ENCODE results near the gene EDEM3.

EDEM3 gene

DNA sequence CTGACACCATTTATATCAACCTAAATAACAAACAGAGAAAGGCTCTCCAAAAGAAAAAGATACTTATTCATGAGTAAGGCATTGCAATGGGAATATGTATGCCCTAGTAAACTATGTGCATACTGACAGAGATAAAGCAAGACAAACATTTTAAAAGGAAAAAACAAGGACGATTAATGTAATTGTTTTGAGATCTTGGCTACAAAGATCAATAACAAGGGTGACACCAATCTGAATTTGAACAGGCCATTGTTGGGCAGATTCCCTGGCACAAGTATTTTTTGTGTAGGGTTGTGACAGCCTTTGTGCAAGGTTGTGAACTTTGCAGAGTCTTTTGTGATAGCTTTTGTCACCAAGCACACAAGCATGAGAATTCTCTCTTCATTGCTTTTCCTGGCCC, 85.3 kb downstream of the EDEM3 start:
- no peak for DNase-seq (ENCODE audit: low read depth in 2 of 2)

DNA sequence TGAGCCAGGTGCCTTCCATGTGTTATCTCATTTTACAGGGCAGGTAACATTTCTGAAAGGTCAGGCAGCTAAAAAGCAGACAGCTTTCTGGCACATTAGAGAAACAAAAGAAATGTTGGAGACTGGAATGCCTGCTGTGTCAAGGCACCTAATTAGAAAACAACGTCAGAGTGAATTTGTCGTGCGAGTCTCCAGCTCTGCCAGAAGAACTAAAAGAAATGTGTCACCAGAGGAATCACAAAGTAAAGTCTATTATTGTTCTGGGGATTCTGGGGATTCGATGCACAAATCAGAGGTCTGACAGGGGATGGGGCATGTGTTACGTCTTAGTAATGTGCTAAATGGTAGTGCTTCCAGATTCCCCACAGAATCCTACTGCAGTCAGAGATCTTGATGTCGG, 89.3 kb downstream of the EDEM3 start:
- DNase-seq (ENCODE audit: low read depth in 2 of 2): no peak

DNA sequence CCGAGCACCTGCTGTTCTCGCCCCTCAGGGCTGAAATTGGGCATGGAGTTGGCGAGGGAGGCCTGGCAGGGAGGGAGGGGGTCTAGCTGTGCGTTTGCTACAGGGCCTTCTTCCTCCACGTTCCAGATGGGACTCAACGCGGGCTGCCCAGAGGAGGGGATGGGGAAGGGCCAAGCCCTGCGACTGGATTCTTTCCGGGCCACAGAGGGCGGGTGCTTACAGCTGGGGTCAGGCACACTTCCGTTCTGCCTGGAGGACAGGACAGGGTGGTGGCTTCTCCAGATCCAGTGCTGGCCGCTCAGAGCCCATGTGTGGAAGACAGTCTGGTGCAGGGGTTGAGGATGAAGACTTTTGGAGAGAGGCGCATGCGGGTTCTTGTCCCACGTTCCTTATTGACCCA, 90.0 kb downstream of the EDEM3 start:
- no peak for DNase-seq (ENCODE audit: low read depth in 2 of 2)

DNA sequence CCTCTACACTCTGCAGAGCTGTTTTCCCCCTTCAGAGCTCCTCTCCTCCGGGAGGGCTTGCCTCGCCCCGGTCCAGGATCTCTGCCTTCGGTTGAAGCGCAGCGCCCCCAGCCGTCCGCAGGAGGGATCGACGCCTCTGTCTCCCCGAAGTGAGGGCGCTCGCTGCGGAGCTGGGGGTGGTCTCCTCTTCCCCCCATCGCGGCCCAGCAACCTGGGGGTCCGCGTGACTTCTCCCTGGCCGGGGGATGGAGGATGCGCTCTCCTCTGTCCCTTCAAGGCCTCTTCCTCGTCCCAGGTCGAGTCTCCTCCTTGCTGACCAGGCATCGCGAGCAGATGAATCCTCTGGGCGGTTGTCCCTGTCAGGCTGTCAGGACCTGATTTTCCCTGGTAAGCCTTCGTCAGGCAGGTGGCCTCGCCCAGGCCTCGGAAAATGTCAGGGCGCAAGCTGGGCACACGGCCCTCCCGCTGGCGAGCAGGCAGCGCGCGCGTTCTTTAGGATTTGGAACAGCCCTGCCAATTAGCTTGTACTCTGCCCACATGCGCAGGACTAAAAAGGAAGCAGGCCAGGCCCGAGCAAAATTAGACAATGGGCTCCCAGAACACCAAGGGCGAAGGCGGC, 90.5 kb downstream of the EDEM3 start:
- peak; percentile 18 to 46 for DNase-seq (ENCODE audit: low read depth in 2 of 2)

DNA sequence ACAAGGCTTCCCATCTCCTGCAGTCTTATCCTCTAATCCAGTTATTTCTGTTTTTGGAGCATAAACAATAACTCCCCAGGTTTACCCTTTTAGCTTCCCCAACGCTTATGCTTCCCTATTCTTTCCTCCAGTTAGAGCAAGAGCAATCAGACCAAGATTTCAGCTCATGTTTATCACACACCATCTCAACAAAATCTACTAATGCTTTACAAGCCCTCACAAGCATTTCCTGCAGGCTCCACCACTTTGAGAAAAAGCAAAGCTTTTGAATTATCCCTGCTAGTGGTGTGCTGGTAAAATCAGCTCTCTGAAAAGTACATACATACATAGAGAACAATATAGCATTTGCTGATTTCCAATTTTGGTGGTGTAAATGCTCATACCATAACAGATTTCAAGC, 92.9 kb downstream of the EDEM3 start:
- DNase-seq (ENCODE audit: low read depth in 2 of 2): no peak

DNA sequence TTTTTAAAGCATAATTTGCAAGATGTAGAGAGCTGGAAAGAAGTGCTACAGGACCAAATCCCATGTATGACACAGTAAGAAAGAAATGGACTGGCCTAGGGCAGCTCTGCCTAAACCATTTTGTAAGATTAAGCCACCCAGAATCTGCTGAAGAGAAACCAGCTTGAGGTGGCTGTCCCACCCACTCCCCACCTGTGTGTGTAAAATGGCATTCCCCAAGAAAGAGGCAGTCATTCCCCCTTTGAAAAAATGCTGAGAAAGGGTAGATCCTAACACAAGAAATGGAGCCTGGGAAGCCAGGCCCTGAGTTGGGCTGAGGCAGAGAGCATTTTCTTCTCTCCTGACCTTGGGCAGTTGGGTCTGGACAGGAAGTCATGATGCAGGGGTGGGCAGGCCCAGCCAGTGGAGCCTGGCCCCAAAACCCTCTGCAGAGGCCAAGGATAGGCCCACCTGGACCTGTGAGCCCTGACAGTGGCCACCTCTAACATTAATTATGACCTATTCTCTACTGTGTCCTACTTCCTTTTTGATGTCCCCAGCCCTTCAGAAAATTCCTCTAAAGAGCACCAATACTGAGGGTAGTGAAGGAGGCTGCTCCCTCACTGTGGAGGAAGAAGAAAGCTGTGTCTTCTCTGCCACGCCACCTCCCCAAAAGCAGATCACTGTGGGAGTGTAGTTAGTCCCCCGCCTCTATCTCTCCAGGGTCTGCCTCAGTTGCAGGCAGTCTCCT, 94.0 kb downstream of the EDEM3 start:
- DNase-seq (ENCODE audit: low read depth in 2 of 2): no peak

DNA sequence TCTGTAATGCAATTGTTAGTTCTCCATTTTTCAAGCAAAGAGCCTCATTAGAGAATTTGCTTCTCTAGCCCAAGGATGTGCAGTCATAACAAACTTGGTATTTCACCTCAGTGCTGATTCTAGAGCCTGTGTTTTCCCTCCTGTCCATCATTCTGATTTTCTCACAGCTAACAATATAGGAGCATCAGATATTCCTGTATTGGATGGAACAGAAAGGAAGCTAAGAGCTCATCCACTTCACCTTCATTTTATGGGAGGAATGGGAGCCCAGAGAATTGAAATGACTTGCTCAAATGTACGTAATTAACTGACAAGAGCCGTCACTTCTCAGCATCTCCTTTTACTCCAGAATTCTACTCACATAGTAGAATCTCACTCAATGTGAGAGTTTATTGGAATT, 96.6 kb downstream of the EDEM3 start:
- no peak for DNase-seq (ENCODE audit: low read depth in 2 of 2)

DNA sequence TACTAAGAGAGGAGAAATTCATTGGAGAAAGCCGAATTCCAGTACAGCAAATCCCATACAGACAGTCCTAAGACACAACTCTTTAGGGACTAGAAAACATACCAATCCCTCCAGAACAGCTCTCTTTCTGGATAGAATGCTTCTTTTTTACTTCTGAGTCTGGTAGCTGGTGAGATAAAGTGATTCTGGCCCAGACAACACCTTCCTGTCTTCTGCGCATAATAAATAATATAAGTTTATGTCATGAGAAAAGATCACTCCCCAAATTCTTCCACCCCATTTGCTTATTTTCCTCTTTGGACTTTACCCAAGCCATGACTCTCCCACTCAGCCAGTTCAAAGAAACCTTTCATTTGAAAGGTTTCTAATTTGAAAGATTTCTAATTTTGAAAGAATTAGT, 98.4 kb downstream of the EDEM3 start:
- no peak for DNase-seq (ENCODE audit: low read depth in 2 of 2)

DNA sequence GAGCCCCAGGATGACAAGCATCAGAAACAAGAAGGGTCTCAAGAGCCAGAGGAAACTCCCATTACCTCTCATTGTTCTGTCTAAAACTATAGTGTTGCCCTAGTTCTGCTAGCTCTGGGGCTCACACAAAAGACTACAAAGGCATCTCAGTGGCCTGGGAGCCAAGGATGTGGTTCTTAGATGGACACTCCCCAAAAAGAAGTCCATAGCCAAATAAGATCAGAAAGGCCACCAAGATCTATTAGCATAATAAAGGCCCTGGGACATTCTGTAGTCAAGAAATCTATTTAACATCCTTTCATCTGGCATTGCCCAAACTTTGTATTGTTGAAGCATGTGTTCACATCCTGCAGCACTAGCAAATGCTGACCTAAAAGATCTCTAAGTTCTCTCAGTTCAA, 99.5 kb downstream of the EDEM3 start:
- DNase-seq (ENCODE audit: low read depth in 2 of 2): no peak

DNA sequence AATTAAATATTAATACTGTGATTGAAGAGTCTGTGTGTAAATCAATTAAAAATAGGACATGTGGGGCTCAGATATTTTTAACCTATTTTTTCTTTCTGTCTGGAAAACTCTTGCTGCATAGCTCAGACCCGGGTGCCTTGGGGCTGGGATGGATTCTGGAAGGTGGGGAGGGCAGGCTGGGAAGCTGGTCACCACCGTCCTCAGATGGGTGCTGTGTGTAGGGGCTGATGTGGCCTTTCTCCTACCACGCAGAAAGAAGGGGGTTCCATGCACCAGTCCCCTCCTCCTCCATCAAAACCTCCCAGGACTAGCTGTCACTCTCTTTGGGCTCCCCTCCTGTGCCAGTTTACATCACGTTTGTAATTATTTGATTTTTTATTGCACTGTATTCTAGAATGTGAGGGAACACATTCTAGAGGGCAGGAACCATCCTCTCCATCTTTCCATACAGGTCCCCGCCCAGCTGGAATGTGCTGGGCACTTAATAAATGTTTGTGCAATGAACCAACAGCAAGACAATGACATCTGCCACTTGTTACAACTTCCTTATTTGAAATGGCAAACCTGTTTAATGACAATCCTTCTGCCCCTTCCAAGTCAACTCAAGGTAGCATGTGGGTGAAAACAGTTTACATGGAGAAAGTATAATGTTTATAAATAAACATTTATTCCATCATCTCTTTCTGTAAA, 104.3 kb downstream of the EDEM3 start:
- DNase-seq (ENCODE audit: low read depth in 2 of 2): no peak

DNA sequence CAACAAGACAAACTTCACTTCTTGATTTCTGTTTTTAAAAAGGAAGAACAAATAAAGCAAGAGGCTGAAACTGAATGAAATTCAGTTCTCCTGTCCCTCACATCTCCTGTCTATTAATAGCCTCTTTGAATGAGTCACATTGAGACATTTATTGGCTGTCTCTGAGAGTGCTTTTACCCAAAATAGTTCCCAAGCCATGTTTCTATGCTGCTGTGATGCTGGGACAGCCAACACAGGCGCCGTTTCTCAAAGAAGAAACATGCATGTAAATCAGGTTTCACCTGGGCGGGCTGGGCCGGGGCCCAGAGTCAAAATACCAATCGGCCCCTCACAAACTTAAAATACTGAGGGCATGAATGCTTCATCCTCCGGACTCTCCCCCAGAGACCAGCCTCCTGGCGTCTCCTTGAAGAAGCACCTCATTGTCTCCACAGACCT, 105.2 kb downstream of the EDEM3 start:
- peak in 1 of 2 experiments; percentile 6 for DNase-seq (ENCODE audit: low read depth in 2 of 2)

DNA sequence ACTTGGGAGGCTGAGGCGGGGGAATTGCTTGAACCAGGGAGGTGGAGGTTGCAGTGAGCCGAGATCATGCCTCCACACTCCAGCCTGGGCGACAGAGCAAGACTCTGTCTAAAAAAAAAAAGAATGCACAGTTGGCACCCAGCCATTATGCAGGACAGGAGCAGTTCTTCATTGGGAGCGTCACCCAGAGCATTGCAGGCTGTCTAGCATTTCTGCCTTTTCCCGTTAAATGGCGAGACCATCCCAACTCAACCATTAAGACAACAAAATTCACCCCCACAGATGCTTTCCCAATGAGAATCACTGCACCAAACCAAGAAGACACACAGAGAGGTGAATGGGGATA, 105.8 kb downstream of the EDEM3 start:
- DNase-seq (ENCODE audit: low read depth in 2 of 2): no peak

DNA sequence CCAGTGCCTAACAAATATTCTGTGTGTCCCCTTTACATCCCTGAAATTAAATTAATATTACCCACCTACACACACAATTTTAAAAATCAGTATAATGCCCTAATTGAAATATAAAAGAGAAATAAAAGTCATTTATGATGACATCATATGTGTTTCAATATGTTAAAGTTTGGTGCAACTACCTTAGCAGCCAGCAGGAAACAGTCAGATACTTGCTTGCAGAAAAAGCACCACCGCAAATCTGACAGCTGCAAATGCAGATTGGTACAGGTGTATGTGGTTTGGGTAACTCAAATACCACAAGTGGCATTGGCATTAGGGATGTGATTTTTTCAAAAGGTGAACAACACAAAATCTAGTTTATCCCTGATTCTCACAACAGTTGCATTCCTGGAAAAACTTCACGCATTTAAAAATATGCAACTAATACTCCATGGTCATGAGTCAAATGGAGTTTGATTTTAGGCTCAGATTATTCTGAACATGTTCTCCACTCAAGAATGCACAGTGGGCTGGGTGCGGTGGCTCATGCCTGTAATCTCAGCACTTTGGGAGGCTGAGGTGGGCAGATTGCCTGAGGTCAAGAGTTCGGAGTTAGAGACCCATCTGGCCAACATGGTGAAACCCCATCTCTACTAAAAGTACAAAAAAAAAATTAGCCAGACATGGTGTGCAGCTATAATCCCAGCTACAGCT, 106.3 kb downstream of the EDEM3 start:
- no peak for DNase-seq (ENCODE audit: low read depth in 2 of 2)

DNA sequence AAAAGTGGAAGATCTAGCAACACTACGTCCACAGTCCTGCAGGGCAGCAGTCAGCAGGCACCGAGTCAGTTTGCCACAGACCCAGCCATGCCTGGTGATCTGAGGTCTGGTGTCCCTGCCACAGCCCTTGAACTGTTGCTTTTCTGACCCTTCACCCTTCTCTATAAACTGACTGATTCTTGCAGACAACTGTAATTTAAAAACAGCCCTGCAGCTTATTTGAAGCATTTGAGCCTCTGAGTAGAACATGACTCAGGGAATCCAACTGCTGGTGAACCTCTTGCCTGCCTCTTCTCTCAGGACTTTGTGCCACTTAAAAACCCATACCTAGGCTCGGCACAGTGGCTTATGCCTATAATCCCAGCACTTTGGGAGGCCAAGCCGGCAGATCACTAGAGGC, 107.2 kb downstream of the EDEM3 start:
- DNase-seq (ENCODE audit: low read depth in 2 of 2): no peak

DNA sequence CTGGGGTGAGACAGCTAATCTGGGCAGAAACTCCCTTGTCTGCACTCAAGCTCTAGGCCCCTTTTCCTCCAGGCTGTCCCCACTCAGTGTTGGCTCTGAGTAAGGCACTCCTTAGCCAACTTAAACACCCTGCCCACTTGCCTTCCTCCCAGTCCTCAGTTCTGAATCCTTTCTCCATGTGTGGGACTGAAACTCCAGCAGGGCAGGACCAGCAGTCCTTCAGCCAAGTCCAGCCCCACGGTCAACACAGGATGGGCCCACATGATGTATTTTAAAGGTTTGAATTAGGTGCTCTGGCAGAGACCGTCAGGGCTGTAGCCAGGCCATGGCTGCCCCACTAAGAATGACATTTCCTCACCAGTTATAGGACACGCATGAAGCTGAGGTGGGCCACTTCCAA, 107.8 kb downstream of the EDEM3 start:
- DNase-seq (ENCODE audit: low read depth in 2 of 2): no peak

DNA sequence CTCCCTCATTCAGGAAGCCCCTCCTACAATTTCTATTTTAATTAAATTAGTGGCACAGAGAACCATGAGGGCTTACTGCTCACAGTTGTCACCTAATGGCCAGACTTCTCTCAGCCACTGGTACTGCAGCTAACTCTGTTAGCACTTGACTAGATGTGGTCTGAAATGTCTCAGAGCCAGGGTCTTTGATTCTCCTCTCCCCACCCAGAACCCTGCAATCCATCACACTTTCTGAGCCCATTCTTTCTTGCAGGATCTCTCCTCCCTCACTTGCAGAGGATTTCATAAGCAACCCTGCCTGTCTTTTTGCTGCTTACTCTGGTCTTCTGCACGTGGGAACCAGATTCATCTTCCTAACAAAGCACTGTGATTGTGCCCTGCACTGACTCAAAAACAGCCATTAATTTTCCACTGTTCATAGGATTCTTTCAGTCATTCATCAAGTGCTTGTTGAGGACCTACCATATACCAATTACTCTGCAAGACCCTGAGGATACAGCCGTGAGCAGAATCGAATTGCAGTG, 108.4 kb downstream of the EDEM3 start:
- no peak for DNase-seq (ENCODE audit: low read depth in 2 of 2)

DNA sequence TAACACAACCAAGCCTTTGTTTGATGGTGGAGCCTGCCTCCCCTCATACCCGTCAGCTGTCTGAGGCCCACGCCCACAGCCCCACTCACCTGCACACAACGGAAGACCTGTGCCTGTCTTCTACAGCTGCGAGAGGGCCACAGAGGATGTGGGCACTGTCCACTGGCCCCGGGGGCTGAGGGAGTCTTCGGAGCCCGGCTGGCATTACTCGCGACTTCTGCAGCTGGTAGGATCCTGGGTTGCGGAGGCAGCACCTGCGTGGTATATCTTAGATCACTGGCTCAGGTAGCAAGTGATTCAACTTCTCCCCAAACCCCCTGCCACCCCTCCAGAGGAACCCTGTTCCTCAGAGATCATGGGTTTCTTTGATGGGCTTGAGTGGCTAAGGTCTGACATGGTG, 109.9 kb downstream of the EDEM3 start:
- DNase-seq (ENCODE audit: low read depth in 2 of 2): no peak

DNA sequence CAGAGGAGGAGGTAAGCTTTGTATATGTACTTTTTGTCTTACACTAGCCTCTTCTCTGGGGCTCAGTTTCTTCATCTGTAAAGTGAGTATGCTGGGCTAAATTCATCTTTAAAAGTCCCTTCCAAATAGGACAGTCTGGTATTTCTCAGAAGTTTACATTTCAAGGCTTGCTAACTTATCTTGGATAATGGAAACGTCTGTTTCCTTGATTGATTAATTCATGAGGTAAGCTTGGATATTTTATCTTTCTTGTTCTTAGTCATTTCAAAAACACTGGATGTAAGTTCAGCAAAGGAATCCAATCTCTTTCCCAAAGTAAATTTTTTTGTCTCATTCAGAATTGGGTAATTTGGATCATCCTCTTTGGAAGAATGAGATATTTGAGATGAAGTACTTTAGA, 111.0 kb downstream of the EDEM3 start:
- no peak for DNase-seq (ENCODE audit: low read depth in 2 of 2)

DNA sequence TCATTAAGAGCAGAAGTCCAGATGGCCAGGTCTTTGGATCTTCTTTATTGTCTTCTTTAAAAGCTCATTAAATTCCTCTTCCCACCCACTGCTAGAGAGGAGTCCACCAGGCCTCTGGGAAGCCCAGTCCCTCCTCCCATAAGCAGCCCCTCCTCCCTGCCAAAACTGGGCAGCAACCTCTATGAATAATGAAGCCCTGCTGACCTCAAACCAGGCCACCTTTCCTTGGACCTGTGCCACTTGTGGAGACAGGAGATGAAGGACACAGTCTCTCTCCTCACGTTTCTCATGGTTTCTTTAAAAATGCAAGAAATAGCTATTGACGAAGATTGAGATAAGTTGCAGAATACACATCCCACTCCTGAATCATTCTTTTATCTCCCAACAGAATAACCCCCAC, 112.8 kb downstream of the EDEM3 start:
- no peak for DNase-seq (ENCODE audit: low read depth in 2 of 2)

DNA sequence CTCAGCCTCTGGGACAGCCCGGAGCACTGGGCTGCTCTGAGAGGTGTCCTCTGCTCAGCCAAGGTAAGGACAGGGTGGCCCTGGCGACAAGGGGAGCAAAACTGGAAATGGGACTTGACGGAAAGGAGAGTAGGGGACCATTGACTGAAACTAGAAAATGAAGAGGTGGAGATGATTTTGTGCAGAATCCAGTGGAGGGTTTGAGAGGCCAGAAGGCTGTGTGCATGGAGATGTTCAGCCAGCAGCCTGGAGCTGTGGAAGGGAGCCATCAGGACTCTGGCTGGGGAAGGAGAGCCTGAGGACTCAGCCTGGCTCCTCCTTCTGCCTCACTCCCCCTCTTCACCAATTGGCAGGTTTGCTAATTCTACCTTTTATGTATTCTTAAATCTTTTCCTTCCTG, 114.2 kb downstream of the EDEM3 start:
- DNase-seq (ENCODE audit: low read depth in 2 of 2): no peak
